ENCODE data around the gene CYP2J2. TPM values are rescaled to one million over a fixed set of nuclear protein-coding genes. Genes with fewer than 3 reads are reported as not detected.
"Not testable (repeated sequence)": the region's sequence is repeated elsewhere in the genome, so short reads cannot be mapped to it uniquely, and the experiment has no call there.

Gene CYP2J2, protein sequence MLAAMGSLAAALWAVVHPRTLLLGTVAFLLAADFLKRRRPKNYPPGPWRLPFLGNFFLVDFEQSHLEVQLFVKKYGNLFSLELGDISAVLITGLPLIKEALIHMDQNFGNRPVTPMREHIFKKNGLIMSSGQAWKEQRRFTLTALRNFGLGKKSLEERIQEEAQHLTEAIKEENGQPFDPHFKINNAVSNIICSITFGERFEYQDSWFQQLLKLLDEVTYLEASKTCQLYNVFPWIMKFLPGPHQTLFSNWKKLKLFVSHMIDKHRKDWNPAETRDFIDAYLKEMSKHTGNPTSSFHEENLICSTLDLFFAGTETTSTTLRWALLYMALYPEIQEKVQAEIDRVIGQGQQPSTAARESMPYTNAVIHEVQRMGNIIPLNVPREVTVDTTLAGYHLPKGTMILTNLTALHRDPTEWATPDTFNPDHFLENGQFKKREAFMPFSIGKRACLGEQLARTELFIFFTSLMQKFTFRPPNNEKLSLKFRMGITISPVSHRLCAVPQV
- total RNA-seq = 0.13 TPM in 1 of 2 replicates, not detected in the other
- long read RNA-seq = 0 reads

GRCh38 chr1:59926381-59927123, at the start of gene CYP2J2:
Gene CYP2J2 (minus strand): TSS chr1:59926773. CDS start chr1:59926746, 27 bp downstream.
- Mint-ChIP-seq H3K27me3 (ENCODE audit: unreplicated experiment) (peaks cover 75% of the 10 kb centered on the region), H3K4me3 (ENCODE audit: unreplicated experiment) (peak within 1 kb of the TSS; percentile 63), H3K9me3 (ENCODE audit: unreplicated experiment) (peaks cover 22% of the 10 kb centered on the region), H3K4me1 (ENCODE audit: unreplicated experiment) (peaks cover 8% of the 10 kb centered on the region), H3K27ac (ENCODE audit: unreplicated experiment) (no peak within 1 kb of the TSS), H3K36me3 (ENCODE audit: unreplicated experiment) (no peaks in the 10 kb centered on the region)
- no peak for DNase-seq (ENCODE audit: extremely low spot score, unreplicated experiment)
- TF ChIP-seq, protein P1, sequence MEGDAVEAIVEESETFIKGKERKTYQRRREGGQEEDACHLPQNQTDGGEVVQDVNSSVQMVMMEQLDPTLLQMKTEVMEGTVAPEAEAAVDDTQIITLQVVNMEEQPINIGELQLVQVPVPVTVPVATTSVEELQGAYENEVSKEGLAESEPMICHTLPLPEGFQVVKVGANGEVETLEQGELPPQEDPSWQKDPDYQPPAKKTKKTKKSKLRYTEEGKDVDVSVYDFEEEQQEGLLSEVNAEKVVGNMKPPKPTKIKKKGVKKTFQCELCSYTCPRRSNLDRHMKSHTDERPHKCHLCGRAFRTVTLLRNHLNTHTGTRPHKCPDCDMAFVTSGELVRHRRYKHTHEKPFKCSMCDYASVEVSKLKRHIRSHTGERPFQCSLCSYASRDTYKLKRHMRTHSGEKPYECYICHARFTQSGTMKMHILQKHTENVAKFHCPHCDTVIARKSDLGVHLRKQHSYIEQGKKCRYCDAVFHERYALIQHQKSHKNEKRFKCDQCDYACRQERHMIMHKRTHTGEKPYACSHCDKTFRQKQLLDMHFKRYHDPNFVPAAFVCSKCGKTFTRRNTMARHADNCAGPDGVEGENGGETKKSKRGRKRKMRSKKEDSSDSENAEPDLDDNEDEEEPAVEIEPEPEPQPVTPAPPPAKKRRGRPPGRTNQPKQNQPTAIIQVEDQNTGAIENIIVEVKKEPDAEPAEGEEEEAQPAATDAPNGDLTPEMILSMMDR (IDR thresholded peaks at IDR 0.05) = no peak

DNA sequence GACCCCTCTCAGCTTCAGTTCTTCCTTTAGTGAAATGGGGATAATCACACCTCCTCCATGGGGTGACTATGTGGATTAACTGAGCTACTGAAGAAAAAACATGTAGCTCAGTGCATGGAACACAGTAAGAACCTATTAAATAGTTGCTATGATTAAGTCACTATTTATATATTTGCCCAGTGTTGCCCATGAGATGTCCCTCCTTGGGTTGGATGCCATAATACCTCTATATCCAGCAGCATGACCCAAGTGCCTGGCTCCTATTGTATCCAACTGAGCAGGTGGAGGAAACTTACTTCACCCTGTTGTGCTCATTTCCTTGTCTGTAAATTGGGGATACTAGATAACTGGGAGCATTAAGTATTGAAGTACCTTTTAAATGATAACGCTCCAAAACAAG, 47.1 kb upstream of the CYP2J2 start:
- TF ChIP-seq, protein P1 (IDR thresholded peaks at IDR 0.05) = no peak
- H3K9me3 Mint-ChIP-seq (ENCODE audit: unreplicated experiment) = no peaks in the 10 kb centered on the region
- no peaks in the 10 kb centered on the region for H3K27me3 Mint-ChIP-seq (ENCODE audit: unreplicated experiment)
- no peak overlapping the region for H3K27ac Mint-ChIP-seq (ENCODE audit: unreplicated experiment)
- no peak for DNase-seq (ENCODE audit: extremely low spot score, unreplicated experiment)
- no peak overlapping the region for H3K4me3 Mint-ChIP-seq (ENCODE audit: unreplicated experiment)
- no peaks in the 10 kb centered on the region for H3K36me3 Mint-ChIP-seq (ENCODE audit: unreplicated experiment)
- H3K4me1 Mint-ChIP-seq (ENCODE audit: unreplicated experiment) = peaks cover 18% of the 10 kb centered on the region

GRCh38 chr1:59972216-59972927, 45.8 kb upstream of the CYP2J2 start:
- no peaks in the 10 kb centered on the region for H3K9me3 Mint-ChIP-seq (ENCODE audit: unreplicated experiment)
- H3K27ac Mint-ChIP-seq (ENCODE audit: unreplicated experiment) = no peak overlapping the region
- TF ChIP-seq, protein P1 (IDR thresholded peaks at IDR 0.05) = no peak

GRCh38 chr1:59971464-59971911, 44.9 kb upstream of the CYP2J2 start:
- TF ChIP-seq, protein P1 (IDR thresholded peaks at IDR 0.05) = peak; percentile 96
- Mint-ChIP-seq H3K27me3 (ENCODE audit: unreplicated experiment) (no peaks in the 10 kb centered on the region), H3K27ac (ENCODE audit: unreplicated experiment) (no peak overlapping the region), H3K4me3 (ENCODE audit: unreplicated experiment) (peak overlapping the region; percentile 45), H3K9me3 (ENCODE audit: unreplicated experiment) (no peaks in the 10 kb centered on the region), H3K36me3 (ENCODE audit: unreplicated experiment) (no peaks in the 10 kb centered on the region), H3K4me1 (ENCODE audit: unreplicated experiment) (peaks cover 17% of the 10 kb centered on the region)
- DNase-seq (ENCODE audit: extremely low spot score, unreplicated experiment) = peak; percentile 92

More at GRCh38 chr1:59972216-59972927, 45.8 kb upstream of the CYP2J2 start:
- Mint-ChIP-seq H3K4me1 (ENCODE audit: unreplicated experiment) (peaks cover 15% of the 10 kb centered on the region), H3K27me3 (ENCODE audit: unreplicated experiment) (no peaks in the 10 kb centered on the region), H3K4me3 (ENCODE audit: unreplicated experiment) (no peak overlapping the region), H3K36me3 (ENCODE audit: unreplicated experiment) (no peaks in the 10 kb centered on the region)
- no peak for DNase-seq (ENCODE audit: extremely low spot score, unreplicated experiment)

- H3K9me3 Mint-ChIP-seq (ENCODE audit: unreplicated experiment); H3K36me3 Mint-ChIP-seq (ENCODE audit: unreplicated experiment); H3K4me3 Mint-ChIP-seq (ENCODE audit: unreplicated experiment); DNase-seq (ENCODE audit: extremely low spot score, unreplicated experiment); H3K27ac Mint-ChIP-seq (ENCODE audit: unreplicated experiment); H3K27me3 Mint-ChIP-seq (ENCODE audit: unreplicated experiment): not testable (repeated sequence)
- peaks cover 17% of the 10 kb centered on the region for H3K4me1 Mint-ChIP-seq (ENCODE audit: unreplicated experiment)
Observed at GRCh38 chr1:59969542-59970175, 43.1 kb upstream of the CYP2J2 start.

- H3K4me1 Mint-ChIP-seq (ENCODE audit: unreplicated experiment) = peaks cover 15% of the 10 kb centered on the region
- H3K27ac Mint-ChIP-seq (ENCODE audit: unreplicated experiment); DNase-seq (ENCODE audit: extremely low spot score, unreplicated experiment); H3K9me3 Mint-ChIP-seq (ENCODE audit: unreplicated experiment); H3K4me3 Mint-ChIP-seq (ENCODE audit: unreplicated experiment); H3K27me3 Mint-ChIP-seq (ENCODE audit: unreplicated experiment); H3K36me3 Mint-ChIP-seq (ENCODE audit: unreplicated experiment): not testable (repeated sequence)
Observed at GRCh38 chr1:59968746-59969145, 42.2 kb upstream of the CYP2J2 start.

All from osteocyte (in vitro differentiated cells).